ENCODE measurements around the gene ABTB2. TPM values are rescaled to one million over a fixed set of nuclear protein-coding genes. Genes with fewer than 3 reads are reported as not detected.

ABTB2 gene
- total and polyA plus RNA-seq, 9 of the 15 experiments (the other 6 are each of a cell fraction or from before 2014, with no cell fraction given): 0.03 to 0.18 (median 0.12) TPM; not detected in 2

- TF ChIP-seq USF2 (CRISPR knock-in tag; IDR thresholded peaks at IDR 0.05) (no peak), ZFP30 (CRISPR knock-in tag; IDR thresholded peaks at IDR 0.05; ENCODE audit: borderline replicate concordance) (no peak), MEF2D (tag; conservative IDR thresholded peaks at IDR 0.05; ENCODE audit: low read depth) (no peak), MTA1 (IDR thresholded peaks at IDR 0.05; ENCODE audit: borderline replicate concordance) (no peak)
- WGBS (ENCODE audit: insufficient coverage, low coverage, missing lambda C conversion rate): 0% methylated on average over 4 of the region's 4 CpGs
- CTCF ChIA-PET (ENCODE audit: low intra/inter-chr PET ratio): no interaction called here
- POLR2A ChIA-PET: no interaction called here
- Histone ChIP-seq H3K4me1 (replicated peaks in 1 of 2; ENCODE audit: control insufficient read depth in 2 of 2, insufficient read depth in 2 of 2, low read length in 2 of 2) (peaks cover 0 to 5% of the 10 kb centered on the region in 2 experiments; a peak in 2 of 5 replicates), H3K27me3 (ENCODE audit: control insufficient read depth in 2 of 2, insufficient read depth in 2 of 2, low read length in 2 of 2) (peaks cover 30 to 37% of the 10 kb centered on the region in 2 experiments), H3K4me2 (ENCODE audit: insufficient read depth, low read length) (no peak overlapping the region), H3K27ac (ENCODE audit: extremely low read depth, low read depth, low read length) (no peak overlapping the region), H3K4me3 (no peak overlapping the region), H3K36me3 (ENCODE audit: control insufficient read depth, insufficient read depth, low read length) (no peaks in the 10 kb centered on the region), H3K9me3 (replicated peaks; ENCODE audit: control insufficient read depth, insufficient read depth, low read depth, low read length) (no peaks in the 10 kb centered on the region), H4K20me1 (replicated peaks; ENCODE audit: control insufficient read depth, insufficient read depth, low read length) (peaks cover 10% of the 10 kb centered on the region), H2AFZ (ENCODE audit: low read depth, low read length) (no peak overlapping the region), H3K9ac (ENCODE audit: insufficient read depth in 1 of 2, low read depth in 2 of 2, low read length in 2 of 2) (no peak overlapping the region), H3K79me2 (ENCODE audit: control insufficient read depth, insufficient read depth, low read length) (no peaks in the 10 kb centered on the region), H3K9me1 (ENCODE audit: control insufficient read depth, insufficient read depth, low read length) (no peaks in the 10 kb centered on the region)
- BruUV-seq (replicated peaks): no TSS peak
- ATAC-seq (no peak), FAIRE-seq (no peak), DNase-seq (ENCODE audit: extremely low read depth in 1 of 4, low spot score in 3 of 4) (no peak)
- intact Hi-C loops (cut with micrococcal nuclease): loop anchor here (10.0 kb wide), 1 partner anchor 497 kb away; no protein-coding TSS in a partner anchor
- in situ Hi-C loops (cut with MboI): loop anchor here (10.0 kb wide), 1 partner anchor 357 kb away; no protein-coding TSS in a partner anchor
These were observed 5.9 kb downstream of the ABTB2 start for GRCh38 chr11:34351687-34352469.

Data from K562 (cell line).